HT1080 (cell line): Measurements from ENCODE around the gene ITIH3. TPM values are rescaled to one million over a fixed set of nuclear protein-coding genes. Genes with fewer than 3 reads are reported as not detected.
"Not testable (repeated sequence)": the region's sequence is repeated elsewhere in the genome, so short reads cannot be mapped to it uniquely, and the experiment has no call there.

ENCODE experiments used
- DNase-seq: peaks from one replicate; pipeline ENCODE4 v3.0.0-alpha.2; 2015; ENCODE audit warnings: low read depth
- polyA plus RNA-seq, 2 experiments: library from polyadenylated mRNA; depleted of rRNA; stranded (reverse); fragments of >200 nt; gene quantifications; 2 replicates each; pipeline ENCODE4 v1.2.3, GENCODE V29; 2015
- total RNA-seq: library from RNA; depleted of rRNA; stranded (reverse); fragments of >200 nt; shearing (Covaris generic); gene quantifications from 2 replicates; pipeline ENCODE4 v1.2.3, GENCODE V29; 2014; rRNA removed

Gene ITIH3, protein sequence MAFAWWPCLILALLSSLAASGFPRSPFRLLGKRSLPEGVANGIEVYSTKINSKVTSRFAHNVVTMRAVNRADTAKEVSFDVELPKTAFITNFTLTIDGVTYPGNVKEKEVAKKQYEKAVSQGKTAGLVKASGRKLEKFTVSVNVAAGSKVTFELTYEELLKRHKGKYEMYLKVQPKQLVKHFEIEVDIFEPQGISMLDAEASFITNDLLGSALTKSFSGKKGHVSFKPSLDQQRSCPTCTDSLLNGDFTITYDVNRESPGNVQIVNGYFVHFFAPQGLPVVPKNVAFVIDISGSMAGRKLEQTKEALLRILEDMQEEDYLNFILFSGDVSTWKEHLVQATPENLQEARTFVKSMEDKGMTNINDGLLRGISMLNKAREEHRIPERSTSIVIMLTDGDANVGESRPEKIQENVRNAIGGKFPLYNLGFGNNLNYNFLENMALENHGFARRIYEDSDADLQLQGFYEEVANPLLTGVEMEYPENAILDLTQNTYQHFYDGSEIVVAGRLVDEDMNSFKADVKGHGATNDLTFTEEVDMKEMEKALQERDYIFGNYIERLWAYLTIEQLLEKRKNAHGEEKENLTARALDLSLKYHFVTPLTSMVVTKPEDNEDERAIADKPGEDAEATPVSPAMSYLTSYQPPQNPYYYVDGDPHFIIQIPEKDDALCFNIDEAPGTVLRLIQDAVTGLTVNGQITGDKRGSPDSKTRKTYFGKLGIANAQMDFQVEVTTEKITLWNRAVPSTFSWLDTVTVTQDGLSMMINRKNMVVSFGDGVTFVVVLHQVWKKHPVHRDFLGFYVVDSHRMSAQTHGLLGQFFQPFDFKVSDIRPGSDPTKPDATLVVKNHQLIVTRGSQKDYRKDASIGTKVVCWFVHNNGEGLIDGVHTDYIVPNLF
- total RNA-seq: 0.03 and 0.45 TPM in 2 replicates
- not detected in 2 replicates for polyA plus RNA-seq (2015; cell fraction: cytosol; rRNA removed)
- polyA plus RNA-seq (2015; cell fraction: nucleus; rRNA removed): 0.07 TPM in 1 of 2 replicates, not detected in the other

DNA sequence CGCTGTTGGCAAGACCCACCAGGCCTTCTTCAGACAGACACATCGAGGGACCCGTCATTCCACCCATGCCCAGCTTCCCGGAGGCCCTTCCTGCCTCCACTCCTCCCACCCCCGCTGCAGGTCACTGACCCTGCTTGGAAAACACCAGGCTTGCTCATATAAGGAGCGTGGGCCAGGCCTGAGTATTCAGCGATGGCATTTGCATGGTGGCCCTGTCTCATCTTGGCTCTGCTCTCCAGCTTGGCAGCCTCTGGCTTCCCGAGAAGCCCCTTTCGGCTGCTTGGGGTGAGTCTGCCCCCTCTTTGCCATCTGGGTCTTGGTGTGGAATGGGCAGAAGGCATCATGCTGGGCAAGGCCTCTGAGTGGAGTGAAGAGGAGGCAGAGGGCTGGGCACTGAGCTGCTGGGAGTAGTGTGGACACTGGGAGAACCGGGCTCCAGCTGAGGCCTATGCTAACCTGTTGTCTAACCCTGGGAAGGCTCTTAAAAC lies at the start of gene ITIH3:
Gene ITIH3, plus strand, starts transcription at position 185 of the 488 bp plus-strand sequence. Its CDS starts 8 bp downstream, at position 193.
- no peak for DNase-seq

- no peak for DNase-seq
These were observed 42.4 kb upstream of the ITIH3 start for GRCh38 chr3:52752045-52752660.

- DNase-seq: no peak
These were observed 40.2 kb upstream of the ITIH3 start for GRCh38 chr3:52754373-52754772.

- DNase-seq: no peak
These were observed 38.5 kb upstream of the ITIH3 start for GRCh38 chr3:52756141-52756540.

GRCh38 chr3:52763466-52763865 lies 31.1 kb upstream of the ITIH3 start:
- no peak for DNase-seq

DNA sequence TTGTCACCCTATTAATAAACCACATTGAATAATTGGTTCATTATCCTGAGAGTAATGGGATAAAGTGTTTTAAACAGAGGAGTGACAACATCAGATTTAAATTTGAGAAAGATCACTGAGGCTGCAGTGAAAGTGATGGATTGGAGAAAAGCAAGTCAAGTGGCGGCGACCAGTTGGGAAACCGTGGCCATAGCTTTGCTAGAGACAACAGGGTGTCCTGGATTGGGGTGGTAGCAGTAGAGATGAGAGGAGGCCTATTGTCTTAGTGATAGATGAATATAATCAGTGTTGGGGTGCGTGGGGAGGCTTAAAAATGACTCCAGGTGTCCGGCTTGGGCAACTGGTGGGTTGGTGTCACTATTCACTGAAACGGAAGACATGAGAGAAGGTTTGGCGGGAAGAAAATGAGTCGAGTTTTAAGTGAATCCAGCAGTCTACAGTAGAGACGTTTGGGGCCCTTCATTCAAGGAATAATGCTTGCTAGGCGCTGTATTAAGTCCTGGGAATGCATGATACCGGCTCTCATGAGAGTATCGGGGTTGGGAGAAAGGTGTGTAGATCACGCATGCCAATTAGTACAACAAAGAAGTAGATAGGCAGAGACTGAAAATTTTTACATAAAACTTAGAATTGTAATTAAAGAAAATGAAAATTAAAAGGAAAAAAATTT lies 24.7 kb upstream of the ITIH3 start:
- DNase-seq: no peak

- peak; percentile 87 for DNase-seq
These were observed 23.9 kb upstream of the ITIH3 start, which contains the start of gene NEK4 for GRCh38 chr3:52770496-52771333. Gene NEK4 (minus strand): TSS chr3:52770940. CDS start chr3:52770746, 194 bp downstream.

DNA sequence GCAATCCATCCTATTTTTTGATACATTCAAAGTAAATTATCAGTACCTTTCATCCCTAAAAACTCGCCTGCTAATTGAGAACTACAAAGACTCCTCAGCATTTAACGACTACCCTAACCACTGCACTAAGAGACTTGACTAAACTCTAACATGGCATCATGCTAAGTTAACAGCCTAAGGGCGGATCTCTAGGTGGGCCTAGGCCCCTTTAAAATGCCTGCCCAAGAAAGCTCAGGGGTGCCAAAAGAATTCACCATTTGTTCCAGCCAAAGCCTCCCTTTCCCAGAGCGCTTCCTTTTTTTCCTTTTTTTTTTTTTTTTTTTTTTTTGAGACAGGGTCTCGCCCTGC lies 23.3 kb upstream of the ITIH3 start:
- DNase-seq: peak; percentile 20

GRCh38 chr3:52771702-52772101 lies 22.9 kb upstream of the ITIH3 start:
- DNase-seq: no peak

- no peak for DNase-seq
These were observed 21.1 kb upstream of the ITIH3 start for GRCh38 chr3:52773361-52774065.

GRCh38 chr3:52774066-52774713 lies 20.4 kb upstream of the ITIH3 start:
- DNase-seq: no peak

GRCh38 chr3:52774901-52775864 lies 19.4 kb upstream of the ITIH3 start:
- DNase-seq: no peak

GRCh38 chr3:52775877-52776276 lies 18.7 kb upstream of the ITIH3 start:
- no peak for DNase-seq

DNA sequence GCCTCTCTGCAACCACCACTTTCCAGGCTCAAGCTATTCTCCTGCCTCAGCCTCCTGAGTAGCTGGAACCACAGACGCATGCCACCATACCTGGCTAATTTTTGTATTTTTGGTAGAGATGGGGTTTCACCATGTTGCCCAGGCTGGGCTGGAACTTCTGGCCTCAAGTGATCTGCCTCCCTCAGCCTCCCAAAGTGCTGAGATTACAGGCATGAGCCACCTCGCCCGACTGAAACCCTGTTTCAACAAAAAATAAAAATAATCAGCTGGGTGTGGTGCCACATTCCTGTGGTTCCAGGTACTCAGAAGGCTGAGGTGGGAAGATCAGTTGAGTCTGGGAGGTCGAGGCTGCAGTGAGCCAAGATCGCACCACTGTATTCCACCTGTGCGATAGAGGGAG lies 18.1 kb upstream of the ITIH3 start:
- DNase-seq: not testable (repeated sequence)

DNA sequence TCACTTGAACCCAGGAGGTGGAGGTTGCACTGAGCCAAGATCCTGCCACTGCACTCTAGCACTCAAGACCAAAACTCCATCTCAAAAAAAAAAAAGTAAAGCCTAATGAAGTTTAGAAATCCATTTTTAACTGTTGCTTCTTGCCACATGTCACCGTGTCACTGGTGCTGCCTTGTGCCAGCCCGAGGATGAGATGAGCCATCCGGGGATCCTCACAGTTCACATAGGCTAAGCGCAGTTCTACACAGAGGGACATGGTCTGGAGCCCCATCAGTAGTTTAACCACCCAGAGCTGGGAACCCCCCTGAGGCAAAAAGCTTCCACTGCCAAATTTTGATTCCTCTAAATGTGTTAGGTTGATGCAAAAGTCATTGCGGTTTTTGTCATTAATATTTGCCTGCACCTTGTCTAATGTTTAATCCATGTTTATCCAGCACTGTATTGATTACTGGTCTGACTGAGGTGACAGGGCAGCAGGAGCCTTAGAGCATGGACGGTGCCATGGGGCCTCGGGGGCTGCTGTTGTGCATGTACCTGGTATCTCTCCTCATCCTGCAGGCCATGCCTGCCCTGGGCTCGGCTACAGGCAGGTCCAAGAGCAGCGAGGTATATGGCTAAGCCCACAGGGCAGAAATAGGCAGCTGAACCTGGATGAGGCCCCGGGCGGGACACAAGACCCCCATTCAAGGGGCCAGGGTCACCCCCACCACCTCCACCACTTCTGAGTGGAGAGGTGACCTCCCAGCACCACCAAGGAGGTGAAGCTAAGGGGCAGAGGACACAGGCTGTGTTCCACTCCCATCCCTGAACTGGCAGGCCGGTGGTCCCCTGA lies 17.3 kb upstream of the ITIH3 start, which contains the start of gene ITIH1:
Gene ITIH1, plus strand, starts transcription at position 473 of the 832 bp plus-strand sequence. Its CDS starts 17 bp downstream, at position 490.
- no peak for DNase-seq
